Vagina (tissue), 2 donors: ENCODE results near the gene ZNF680. TPM values are rescaled to one million over a fixed set of nuclear protein-coding genes. Genes with fewer than 3 reads are reported as not detected.

Source experiments
- DNase-seq, 2 donors: peaks; one replicate each; pipeline ENCODE4 v3.0.0-alpha.2; 2017; ENCODE audit errors: extremely low spot score in 2 of 2
- H3K27ac ChIP-seq: fragments of 200-600 bp; sonication (generic); one replicate; pipeline ENCODE4 v1.5.1; 2019
- H3K27me3 ChIP-seq: fragments of 200-600 bp; sonication (generic); one replicate; pipeline ENCODE4 v1.5.1; 2019
- H3K36me3 ChIP-seq, 2 donors: fragments of 200-600 bp; sonication (generic); one replicate each; pipeline ENCODE4 v1.5.1; 2017 to 2019
- H3K4me1 ChIP-seq: fragments of 200-600 bp; sonication (generic); one replicate; pipeline ENCODE4 v1.5.1; 2019
- H3K4me3 ChIP-seq, 2 donors: fragments of 200-600 bp; sonication (generic); 1 replicate in 1 of 2; 2 replicates in 1 of 2; pipeline ENCODE4 v1.5.1; 2016 to 2019
- H3K9me3 ChIP-seq: fragments of 200-600 bp; sonication (generic); one replicate; pipeline ENCODE4 v1.5.1; 2019
- CTCF ChIP-seq, 3 experiments: fragments of 450-650 bp in 2 of 3; fragments of 200-600 bp in 1 of 3; sonication (generic) in 1 of 3; IDR thresholded peaks; one replicate each; pipeline ENCODE4 v1.5.1; 2017 to 2019; ENCODE audit warnings: antibody characterized with exemption in 3 of 3, mild to moderate bottlenecking in 2 of 3, moderate library complexity in 2 of 3
- POLR2A ChIP-seq, 2 donors: fragments of 450-650 bp; IDR thresholded peaks; one replicate each; pipeline ENCODE4 v1.6.1; 2017; ENCODE audit warnings: antibody characterized with exemption in 2 of 2, mild to moderate bottlenecking in 2 of 2, moderate library complexity in 2 of 2
- POLR2AphosphoS5 ChIP-seq, 2 donors: sonication (generic); formaldehyde crosslinking; IDR thresholded peaks; one replicate each; pipeline ENCODE4 v1.9.0; 2017; ENCODE audit warnings: antibody characterized with exemption in 2 of 2, mild to moderate bottlenecking in 2 of 2, low read depth in 1 of 2; ENCODE audit not compliant: insufficient read depth in 1 of 2
- intact Hi-C: fragments of 100-400 bp; cut with DNase I; formaldehyde crosslinking; loops from one replicate; pipeline ENCODE4 v1.15.1; 2023
- total RNA-seq: library from RNA; depleted of rRNA; stranded (reverse); fragments of >200 nt; gene quantifications from one replicate; pipeline ENCODE4 v1.2.3, GENCODE V29; 2016

Gene ZNF680
- total RNA-seq, 1 donor from 2014 or later = 22.1 TPM

- Histone ChIP-seq H3K4me3 (no peak overlapping the region), H3K36me3 (no peaks in the 10 kb centered on the region), H3K27ac (no peak overlapping the region), H3K4me1 (peaks cover 16% of the 10 kb centered on the region), H3K27me3 (no peaks in the 10 kb centered on the region), H3K9me3 (no peaks in the 10 kb centered on the region)
- intact Hi-C loops = no loop called here
- no peak for DNase-seq
- TF ChIP-seq CTCF (IDR thresholded peaks at IDR 0.05) (no peak), POLR2A (IDR thresholded peaks at IDR 0.05) (no peak), POLR2AphosphoS5 (IDR thresholded peaks at IDR 0.05; ENCODE audit: insufficient read depth in 1 of 2, low read depth in 1 of 2) (no peak)
Observed at GRCh38 chr7:64541438-64542359, 21.2 kb downstream of the ZNF680 start.

GRCh38 chr7:64533756-64534155 is 29.1 kb downstream of the ZNF680 start:
- Histone ChIP-seq H3K4me1 (no peaks in the 10 kb centered on the region), H3K27ac (no peak overlapping the region), H3K27me3 (no peaks in the 10 kb centered on the region), H3K36me3 (peaks cover 0 to 16% of the 10 kb centered on the region in 2 donors), H3K4me3 (no peak overlapping the region), H3K9me3 (no peaks in the 10 kb centered on the region)
- intact Hi-C loops = no loop called here
- TF ChIP-seq POLR2A (IDR thresholded peaks at IDR 0.05) = no peak
- TF ChIP-seq POLR2AphosphoS5 (IDR thresholded peaks at IDR 0.05; ENCODE audit: insufficient read depth in 1 of 2, low read depth in 1 of 2) = no peak
- no peak for TF ChIP-seq CTCF (IDR thresholded peaks at IDR 0.05)
- no peak for DNase-seq

GRCh38 chr7:64528770-64529169 is 34.1 kb downstream of the ZNF680 start:
- peaks cover 21% of the 10 kb centered on the region for H3K9me3 ChIP-seq

GRCh38 chr7:64521409-64521984 is 41.4 kb downstream of the ZNF680 start:
- Histone ChIP-seq H3K9me3 (peaks cover 42% of the 10 kb centered on the region), H3K27me3 (no peaks in the 10 kb centered on the region), H3K4me1 (no peaks in the 10 kb centered on the region), H3K4me3 (no peak overlapping the region), H3K27ac (no peak overlapping the region), H3K36me3 (peaks cover 0 to 68% of the 10 kb centered on the region in 2 donors)
- TF ChIP-seq POLR2A (IDR thresholded peaks at IDR 0.05) (no peak), CTCF (IDR thresholded peaks at IDR 0.05) (no peak), POLR2AphosphoS5 (IDR thresholded peaks at IDR 0.05; ENCODE audit: insufficient read depth in 1 of 2, low read depth in 1 of 2) (no peak)
- DNase-seq = no peak
- intact Hi-C loops = no loop called here

More at GRCh38 chr7:64528770-64529169, 34.1 kb downstream of the ZNF680 start:
- TF ChIP-seq POLR2A (IDR thresholded peaks at IDR 0.05) (no peak), POLR2AphosphoS5 (IDR thresholded peaks at IDR 0.05; ENCODE audit: insufficient read depth in 1 of 2, low read depth in 1 of 2) (no peak), CTCF (IDR thresholded peaks at IDR 0.05) (no peak)
- intact Hi-C loops = no loop called here
- H3K36me3 ChIP-seq = peaks cover 0 to 47% of the 10 kb centered on the region in 2 donors
- no peaks in the 10 kb centered on the region for H3K27me3 ChIP-seq
- no peak for DNase-seq
- no peaks in the 10 kb centered on the region for H3K4me1 ChIP-seq
- no peak overlapping the region for H3K4me3 ChIP-seq
- H3K27ac ChIP-seq = no peak overlapping the region
